Peyer's patch (tissue), 4 donors: ENCODE measurements around the gene FFAR4.

Experiments used
- CTCF ChIP-seq, 6 experiments: fragments of 450-650 bp in 4 of 6; fragments of 200-600 bp in 2 of 6; sonication (generic) in 1 of 6; IDR thresholded peaks; one replicate each; pipeline ENCODE4 v1.5.1; 2017 to 2019; ENCODE audit warnings: antibody characterized with exemption in 6 of 6, mild to moderate bottlenecking in 3 of 6, moderate library complexity in 1 of 6
- POLR2A ChIP-seq, 2 donors: fragments of 450-650 bp; IDR thresholded peaks; one replicate each; pipeline ENCODE4 v1.5.1; 2017; ENCODE audit warnings: antibody characterized with exemption in 2 of 2, mild to moderate bottlenecking in 2 of 2, moderate library complexity in 2 of 2

DNA sequence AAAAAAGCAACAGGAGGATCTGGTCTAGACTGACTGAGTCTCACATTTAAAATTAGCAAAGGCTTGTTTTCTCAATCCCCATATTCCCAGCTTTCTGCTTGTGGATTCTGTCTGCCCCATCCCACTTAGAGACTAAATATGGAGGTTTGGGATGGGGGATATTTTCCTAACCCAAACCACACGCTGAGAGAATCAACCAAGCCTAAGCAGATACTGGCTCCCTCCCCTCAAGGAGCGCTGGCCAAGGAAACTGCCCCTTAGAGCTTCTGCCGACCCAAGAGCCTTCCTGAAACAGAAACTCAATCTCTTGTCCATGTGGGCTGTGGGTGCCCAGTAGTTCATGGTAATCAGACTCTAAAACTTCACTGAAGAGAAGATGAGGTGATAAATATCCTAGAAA, 3.9 kb downstream of the FFAR4 start:
- TF ChIP-seq CTCF (IDR thresholded peaks at IDR 0.05) (no peak), POLR2A (IDR thresholded peaks at IDR 0.05) (no peak)
